ENCODE data around the gene PRPSAP2.
"Not testable (repeated sequence)": the region's sequence is repeated elsewhere in the genome, so short reads cannot be mapped to it uniquely, and the experiment has no call there.

PRPSAP2 gene, protein sequence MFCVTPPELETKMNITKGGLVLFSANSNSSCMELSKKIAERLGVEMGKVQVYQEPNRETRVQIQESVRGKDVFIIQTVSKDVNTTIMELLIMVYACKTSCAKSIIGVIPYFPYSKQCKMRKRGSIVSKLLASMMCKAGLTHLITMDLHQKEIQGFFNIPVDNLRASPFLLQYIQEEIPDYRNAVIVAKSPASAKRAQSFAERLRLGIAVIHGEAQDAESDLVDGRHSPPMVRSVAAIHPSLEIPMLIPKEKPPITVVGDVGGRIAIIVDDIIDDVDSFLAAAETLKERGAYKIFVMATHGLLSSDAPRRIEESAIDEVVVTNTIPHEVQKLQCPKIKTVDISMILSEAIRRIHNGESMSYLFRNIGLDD

DNA sequence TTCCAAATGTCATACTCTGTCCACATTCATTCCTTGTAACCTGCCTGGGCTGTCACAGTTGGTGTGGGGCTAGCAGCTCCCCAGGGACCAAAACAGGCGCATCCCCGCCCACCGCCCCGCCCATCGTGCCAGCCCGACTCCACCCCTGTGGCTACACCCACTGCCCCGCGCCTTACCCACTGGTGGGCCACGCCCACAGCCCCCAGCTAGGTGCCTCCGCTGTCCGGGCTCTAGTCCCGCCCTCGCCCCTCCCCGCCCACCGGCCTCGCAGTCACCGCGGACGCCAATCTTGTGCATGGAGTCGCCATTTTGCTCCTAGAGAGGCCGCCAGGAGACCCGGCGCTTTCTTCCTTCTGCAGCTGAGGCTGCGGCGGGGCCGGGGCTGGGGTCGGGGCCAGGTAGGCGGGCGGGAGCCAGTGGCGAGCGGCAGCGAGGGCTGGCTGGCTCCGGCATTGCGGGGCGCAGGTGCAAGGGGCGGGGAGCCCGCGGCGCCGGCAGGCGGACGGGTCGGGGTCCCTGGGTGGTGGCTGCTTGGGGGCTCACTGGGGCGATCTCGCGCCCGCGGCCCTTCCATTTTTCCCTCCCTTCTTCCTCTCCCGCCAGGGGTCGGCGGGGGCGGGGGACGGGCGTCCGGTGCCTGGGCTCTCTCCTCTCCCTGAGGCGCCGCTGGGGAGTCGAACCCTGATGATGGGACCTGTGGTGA is at the start of gene PRPSAP2:
Gene PRPSAP2 (plus strand): TSS at position 268 of the 703 bp plus-strand sequence. CDS start 7,703 bp downstream, outside the sequence.
- DNase-seq = peak; percentile 96

GRCh38 chr17:18815924-18816323 is 42.0 kb upstream of the PRPSAP2 start:
- not testable (repeated sequence) for DNase-seq

- peak; percentile 69 for DNase-seq
Measured at GRCh38 chr17:18816489-18817371, 41.2 kb upstream of the PRPSAP2 start.

GRCh38 chr17:18821430-18821829 is 36.5 kb upstream of the PRPSAP2 start:
- DNase-seq = not testable (repeated sequence)

- DNase-seq = not testable (repeated sequence)
Measured at GRCh38 chr17:18827613-18828012, 30.3 kb upstream of the PRPSAP2 start.

GRCh38 chr17:18848501-18848900 is 9.4 kb upstream of the PRPSAP2 start:
- DNase-seq = no peak

DNA sequence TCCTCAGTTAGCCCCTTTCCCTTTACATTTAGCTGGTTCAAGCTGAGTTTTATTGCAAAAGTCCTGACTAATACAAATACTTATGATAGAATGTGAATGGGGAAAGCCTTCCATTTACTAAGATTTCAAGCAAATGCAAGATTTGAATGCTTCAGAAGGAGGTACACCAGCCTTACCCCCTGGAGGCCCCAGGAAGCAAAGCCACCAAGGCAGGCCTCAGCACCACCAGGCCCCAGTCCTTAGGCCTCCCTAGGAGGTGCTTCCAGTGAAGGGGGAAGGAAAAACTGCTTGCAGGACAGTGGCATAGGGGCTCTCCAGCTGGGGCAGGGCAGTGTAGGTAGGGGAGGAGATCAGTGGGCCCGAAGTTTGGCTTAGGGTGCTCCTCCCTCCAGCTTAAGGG is 7.3 kb upstream of the PRPSAP2 start:
- DNase-seq = no peak

DNA sequence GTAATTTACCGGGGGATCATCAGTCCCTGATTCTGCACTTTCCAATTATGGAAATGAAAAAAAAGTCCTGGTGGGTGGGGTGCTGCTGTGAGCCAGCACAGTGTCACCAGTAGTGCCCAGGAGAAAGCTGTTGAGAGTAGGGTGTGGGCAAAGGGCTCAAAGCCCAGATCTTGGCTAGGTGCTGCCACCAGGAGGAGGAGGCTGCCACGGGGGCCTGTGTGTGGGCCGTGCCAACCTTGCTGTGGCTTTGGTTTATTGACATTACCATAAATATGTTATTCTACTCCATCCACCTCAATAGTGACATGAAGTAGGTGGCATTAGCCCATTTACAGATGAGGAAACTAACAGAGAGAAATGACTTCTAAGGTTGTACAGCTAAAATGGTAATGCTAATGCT is 6.7 kb upstream of the PRPSAP2 start:
- DNase-seq = no peak

DNA sequence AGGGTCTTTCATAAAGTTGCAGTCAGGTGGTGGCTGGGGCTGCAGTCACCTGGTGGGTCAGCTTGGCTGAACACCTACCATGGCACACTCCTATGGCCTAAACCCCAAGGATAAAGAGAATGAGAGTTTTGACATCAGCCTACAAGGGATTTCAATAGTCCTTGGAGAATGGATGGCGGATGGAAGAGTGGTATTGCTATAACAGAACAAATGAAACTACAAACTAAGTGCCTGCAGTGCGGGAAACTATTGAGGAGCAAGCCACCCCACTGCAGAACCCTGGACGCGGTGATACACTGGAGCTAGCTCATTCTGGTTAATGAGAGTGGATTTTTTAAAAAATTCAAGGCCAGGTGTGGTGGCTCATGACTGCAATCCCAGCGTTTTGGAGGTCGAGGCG is 3.0 kb upstream of the PRPSAP2 start:
- no peak for DNase-seq

- peak; percentile 95 for DNase-seq
Measured at GRCh38 chr17:18855831-18856569, 1.9 kb upstream of the PRPSAP2 start.

DNA sequence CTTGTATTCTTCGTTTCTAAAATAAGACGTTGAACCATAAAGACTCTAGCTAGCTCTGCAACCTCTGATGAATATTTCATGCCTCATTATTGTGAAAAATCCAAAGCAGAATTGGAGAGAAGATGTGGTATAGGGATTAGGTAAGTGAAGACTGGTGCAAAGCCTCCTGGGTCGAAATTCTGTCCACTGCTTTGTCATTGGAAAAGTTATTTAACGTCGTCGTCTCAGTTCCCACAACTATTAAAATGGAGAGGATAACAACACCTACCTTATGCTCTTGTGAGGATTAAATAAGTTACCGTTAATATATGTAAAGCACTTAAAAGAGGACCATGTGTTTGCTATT is 1.4 kb upstream of the PRPSAP2 start:
- no peak for DNase-seq

DNA sequence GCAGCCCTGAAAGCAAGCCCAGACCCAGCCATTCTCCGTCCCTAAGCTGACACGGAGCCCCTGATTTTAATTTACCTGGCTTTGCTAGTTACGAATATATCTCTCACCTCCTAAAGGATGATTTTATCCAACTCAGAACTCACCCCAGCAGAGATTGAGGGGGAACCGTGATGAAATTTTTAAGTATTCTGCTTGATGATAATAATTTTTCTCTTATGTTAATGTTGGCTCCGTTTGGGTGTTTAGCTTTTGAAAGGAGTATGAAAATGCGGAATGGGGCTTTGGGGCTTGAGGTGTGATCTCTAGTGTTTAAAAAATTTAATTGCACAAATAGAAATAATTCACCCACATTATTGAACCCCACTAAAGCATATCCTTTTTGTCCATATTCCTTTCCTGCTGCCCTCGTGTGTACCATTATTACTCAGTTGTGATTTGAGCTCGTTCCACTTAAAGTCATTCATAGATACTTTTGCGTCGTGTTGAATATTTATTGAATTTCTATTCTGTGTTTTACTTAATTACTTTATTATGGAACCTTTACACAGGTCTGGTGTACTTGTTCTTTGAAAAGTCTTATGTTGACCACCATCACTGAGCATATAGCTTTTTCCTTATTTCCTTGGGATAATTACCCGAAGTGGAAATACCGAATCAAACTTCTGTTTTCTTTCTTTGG is 775 bp downstream of the PRPSAP2 start:
- no peak for DNase-seq

DNA sequence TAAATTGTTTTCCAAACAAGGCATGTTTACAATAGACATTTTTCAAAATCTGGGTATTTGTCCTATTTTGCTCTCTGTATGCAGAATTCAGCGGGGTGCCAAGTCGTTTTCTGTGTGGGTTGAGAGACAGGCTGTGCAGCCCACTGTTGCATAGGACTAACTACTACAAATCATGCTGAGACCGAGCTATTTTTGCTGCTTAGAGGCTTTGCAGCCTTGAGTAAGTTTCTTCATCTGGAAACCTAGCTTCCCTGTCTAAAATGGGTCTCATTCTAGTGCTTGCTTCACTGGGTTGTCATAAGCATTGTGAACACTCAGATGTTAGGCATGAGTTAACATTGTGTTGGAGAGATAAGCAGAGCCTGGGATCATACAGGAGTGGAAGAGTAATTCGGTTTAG is 1.3 kb downstream of the PRPSAP2 start:
- DNase-seq = no peak

DNA sequence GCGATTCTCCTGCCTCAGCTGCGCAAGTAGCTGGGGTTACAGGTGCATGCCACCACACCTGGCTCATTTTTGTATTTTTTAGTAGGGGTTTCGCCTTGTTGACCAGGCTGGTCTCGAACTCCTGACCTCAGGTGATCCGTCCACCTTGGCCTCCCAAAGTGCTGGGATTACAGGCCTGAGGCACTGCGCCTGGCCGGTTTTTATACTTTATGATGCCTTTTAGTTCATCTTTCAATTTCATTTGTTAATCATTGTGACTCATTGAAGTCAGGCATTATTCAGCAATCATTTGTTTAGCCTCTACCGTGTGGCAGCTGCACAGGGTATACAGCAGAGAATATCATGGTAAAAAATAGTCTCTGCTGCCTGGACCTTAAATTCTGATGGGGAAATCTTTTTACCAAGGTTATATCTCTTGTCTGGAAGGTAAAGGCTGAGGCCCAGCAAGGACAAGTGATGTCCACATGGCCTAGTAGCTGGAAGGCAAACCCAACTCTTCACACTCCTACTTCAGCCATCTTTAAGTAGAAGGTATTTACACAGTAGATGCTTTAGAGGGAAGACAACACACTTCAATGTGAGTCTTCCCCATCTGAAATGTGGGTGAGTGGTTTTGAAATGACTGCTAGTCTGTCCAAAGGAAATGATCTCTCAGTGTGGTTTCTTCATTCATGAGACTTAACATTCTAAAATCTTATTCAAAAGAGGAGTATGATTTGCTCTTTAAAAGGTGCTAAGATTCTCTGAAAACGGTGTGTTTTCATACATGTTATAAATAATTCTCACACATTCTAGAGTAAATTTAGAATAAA is 2.4 kb downstream of the PRPSAP2 start:
- peak; percentile 87 for DNase-seq

DNA sequence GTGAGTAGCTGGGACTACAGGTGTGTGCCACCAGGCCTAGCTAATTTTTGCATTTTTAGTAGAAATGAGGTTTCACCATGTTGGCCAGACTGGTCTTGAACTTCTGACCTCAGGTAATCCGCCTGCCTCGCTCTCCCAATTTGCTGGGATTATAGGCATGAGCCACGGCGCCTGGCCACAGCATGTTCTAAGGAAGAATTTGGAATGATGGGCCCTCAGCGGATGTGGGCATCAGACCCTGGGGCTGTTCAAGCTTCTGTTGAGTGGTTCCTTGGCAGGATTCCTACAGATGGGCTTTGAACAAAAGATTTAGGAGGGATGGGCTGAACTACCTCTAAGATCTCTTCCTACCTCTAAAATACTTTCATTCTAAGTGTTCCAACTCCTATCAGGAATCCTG is 4.1 kb downstream of the PRPSAP2 start:
- no peak for DNase-seq

DNA sequence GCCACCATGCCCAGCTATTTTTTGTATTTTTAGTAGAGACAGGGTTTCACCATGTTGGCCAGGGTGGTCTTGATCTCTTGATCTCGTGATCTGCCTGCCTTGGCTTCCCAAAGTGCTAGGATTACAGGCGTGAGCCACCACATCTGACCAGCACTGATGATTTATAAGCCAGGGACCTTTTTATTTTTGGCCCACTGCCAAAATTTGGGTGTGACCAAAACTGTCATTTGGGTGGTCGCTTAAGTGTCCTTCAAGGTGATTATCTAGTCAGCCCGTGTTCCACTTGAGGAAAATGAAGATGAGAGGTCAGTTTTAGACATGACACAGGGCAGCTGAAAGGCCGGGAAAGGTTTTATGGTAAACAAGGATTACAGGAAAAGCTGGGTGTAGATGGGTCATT is 7.1 kb downstream of the PRPSAP2 start:
- not testable (repeated sequence) for DNase-seq

DNA sequence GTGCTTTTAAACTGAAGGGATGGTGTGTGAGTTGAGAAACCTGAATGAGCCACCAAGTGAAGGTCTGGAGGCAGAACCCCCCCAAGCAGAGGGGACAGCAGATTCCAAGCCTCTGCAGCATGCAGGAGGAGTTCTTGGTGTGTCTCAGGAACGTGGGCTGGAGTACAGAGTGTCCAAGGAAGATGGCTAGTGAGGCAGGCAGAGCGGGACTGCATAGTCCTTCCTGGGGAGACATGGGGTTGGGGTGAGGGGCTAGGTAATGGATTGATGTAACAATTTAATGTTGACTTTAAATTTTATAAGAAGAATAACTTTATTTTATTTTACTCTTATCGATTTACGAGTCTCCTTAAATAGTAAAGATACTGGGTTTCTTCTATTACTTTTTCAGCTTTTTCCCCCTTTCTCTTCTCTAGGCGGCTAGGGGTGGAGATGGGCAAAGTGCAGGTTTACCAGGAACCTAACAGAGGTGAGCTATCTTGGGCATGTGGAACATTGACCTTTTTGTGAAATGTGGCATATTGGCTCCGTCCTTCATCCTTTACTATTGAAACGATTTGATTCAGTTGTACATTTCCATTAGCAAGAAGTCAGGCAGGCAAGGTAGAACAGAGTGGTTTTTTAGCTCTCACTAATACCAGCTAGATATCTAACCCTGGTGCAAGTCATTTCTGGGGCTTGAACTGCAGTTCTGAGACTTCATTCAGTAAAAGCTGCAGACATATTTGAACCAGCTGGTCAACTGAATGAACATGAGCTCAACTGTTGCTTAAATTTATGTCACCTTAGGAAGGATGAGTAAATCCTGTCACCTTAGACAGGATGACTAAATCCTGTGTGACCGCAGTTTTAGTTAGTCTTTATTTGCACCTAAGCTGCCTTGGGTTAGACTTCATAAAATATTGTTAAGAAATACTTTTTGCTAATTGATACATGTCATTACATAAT is 9.2 kb downstream of the PRPSAP2 start:
- peak; percentile 83 for DNase-seq

GRCh38 chr17:18877104-18877645 is 19.2 kb downstream of the PRPSAP2 start:
- DNase-seq = no peak

DNA sequence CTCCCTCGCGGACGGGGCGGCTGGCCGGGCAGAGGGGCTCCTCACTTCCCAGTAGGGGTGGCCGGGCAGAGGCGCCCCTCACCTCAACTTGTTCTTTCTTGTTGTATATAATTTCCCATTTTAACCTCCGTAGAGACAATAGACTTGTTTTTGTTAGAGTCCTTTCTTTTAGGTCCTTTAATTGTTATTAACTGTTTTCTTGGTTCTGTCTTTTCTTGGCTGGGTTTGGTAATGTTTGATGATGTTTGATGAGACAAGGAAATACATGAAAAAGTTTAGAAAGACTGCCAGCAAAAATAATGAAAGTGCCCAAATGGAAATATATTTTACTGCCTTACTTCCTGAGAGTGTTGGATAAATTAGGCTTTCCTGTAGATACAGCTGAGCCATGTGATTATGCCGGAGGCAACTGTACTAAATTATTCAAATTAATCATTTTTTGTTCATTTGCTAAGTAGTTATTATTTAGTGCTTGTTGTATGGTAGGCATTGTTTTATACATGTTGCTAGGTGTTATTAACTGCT is 30.9 kb downstream of the PRPSAP2 start:
- DNase-seq = no peak
